HG03060 (cell line): ENCODE results near the gene TNIP2.
"Not testable (repeated sequence)": the region's sequence is repeated elsewhere in the genome, so short reads cannot be mapped to it uniquely, and the experiment has no call there.

Source experiments
- ATAC-seq: cut with Tn5 transposase; IDR thresholded peaks from one replicate; pipeline ENCODE4 v1.9.1; 2021; ENCODE audit warnings: low read depth, moderate number of reproducible peaks; ENCODE audit not compliant: unreplicated experiment

TNIP2 gene

DNA sequence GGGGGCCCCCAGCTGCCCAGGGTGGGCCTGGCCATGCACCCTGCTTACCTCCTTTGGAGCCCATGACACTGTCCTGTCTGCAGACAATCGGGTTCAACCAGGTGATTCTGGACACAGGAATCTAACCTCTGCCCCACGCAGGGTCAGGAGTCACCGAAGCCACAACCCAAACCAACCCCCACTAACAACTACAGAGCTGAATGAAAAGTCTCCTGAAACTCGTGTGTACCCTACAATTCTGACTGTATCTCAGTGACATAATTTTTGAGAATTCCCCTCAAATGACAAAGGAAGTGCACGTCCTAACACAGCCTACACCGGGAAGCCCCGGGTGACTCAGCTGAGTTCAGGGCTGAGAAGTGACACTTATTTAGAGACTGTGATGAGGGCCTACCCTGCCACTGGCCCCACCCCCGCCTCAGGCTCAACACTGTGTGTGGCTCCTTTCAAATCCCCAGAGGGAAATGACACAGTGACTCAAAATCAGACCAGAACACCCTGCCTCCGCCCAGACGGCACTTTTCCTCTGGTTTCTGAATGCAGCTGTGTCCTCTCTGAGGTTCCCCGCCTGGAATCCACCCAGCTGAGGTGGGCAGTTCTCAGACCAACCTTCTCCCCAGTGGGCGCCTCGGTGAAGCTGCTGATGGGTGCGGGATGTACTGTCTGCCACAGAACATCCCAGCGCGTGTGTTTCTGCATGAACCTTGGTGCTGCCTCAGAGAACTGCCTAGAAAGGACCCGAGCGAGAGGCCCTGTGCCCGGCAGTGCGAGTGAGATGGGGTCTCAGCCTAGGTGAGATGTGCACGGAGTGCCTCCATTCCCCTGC is 9.9 kb downstream of the TNIP2 start:
- ATAC-seq: peak; percentile 87

DNA sequence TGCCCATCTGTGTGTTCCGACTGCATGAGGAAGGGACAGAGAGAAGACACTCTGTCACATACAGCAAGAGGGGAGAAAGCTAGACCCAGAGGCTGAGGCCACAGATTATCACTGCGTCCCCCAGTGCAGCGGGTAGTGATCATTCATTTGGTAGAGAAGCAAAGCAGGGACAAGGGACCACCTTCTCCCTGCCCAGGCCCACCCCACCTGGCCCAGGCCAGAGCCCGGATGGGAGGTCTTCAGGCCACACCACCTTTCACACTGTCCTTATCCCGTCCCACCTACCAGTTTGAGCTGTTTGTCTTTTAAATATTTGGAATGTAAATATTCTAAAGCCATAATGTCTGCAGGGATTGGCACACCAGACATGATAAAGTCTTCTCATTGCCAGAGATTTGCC is 10.6 kb downstream of the TNIP2 start:
- ATAC-seq: no peak

DNA sequence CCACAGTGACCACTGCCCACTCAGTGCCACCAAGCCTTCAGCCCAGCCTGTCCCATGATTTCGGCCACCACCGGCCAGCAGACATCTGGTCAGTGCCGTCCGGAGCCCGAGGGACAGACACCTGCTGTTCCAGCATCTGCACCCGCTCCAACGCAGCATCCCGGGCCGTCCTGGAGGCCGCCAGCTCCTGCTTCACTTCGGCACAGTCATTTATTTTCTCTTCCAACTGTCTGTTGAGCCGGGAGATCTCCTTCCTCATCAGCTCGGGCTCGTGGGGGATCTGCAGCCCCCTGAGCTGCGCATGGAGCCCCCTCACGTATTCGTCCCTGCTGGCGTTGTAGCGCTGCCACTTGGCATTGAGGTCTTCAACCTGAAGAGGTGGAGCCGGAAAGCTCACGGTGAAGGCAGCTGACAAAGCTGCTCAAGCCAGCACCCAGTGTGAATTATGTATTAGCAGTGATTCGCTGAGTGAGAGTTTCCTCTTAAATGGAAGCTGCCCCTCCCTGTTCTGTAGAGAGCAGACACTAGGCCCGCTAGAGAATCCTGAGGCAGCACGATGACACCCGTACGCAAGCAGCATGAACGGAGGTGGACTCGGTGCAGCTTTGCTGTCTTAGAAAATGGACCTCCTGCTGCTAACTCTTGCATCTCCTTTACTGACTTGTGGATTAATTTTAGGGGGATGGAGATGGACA is 11.4 kb downstream of the TNIP2 start:
- ATAC-seq: no peak

DNA sequence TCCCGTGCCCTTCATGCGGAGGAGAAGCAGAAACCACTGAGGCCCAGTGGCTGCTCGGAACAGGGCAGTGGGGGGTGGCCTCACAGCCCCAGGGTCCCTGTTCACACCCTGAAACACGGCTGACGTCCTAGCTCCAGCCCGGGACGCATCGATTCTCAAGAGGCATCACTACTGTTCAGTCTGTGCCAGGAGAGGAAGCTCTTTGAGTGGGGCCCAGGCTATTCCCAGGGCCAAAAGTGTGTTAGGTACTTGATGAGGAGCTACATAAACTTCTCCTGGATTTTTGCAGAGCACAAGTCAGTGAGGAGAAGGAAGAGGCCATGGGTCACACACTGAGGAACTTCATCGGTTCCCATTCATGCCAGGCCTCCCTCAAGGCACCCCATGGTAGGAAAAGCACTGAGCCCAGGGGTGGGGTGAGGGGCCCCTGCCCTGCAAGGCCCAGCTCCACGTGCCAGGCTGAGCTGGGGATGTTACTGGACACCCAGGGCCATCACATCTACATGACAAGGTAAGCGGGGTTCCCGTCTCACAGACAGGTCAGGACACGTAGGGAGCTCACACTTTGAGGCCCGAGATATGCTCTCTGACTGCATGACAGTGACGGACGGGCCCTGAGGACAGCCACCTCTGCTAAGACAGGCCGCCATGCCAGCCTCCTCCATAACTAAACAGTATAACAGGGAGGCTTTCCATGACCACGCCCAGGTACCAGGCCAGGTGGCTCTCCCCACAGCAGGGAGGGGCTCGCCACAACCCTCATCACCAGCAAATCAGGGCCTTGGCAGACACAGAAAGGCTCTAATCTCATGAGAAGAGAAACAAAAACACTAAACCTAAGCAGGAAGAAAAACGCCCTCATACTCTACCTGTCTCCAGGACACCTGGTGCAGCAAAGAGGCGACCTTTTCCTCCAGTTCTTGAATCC is 12.4 kb downstream of the TNIP2 start:
- ATAC-seq: no peak

DNA sequence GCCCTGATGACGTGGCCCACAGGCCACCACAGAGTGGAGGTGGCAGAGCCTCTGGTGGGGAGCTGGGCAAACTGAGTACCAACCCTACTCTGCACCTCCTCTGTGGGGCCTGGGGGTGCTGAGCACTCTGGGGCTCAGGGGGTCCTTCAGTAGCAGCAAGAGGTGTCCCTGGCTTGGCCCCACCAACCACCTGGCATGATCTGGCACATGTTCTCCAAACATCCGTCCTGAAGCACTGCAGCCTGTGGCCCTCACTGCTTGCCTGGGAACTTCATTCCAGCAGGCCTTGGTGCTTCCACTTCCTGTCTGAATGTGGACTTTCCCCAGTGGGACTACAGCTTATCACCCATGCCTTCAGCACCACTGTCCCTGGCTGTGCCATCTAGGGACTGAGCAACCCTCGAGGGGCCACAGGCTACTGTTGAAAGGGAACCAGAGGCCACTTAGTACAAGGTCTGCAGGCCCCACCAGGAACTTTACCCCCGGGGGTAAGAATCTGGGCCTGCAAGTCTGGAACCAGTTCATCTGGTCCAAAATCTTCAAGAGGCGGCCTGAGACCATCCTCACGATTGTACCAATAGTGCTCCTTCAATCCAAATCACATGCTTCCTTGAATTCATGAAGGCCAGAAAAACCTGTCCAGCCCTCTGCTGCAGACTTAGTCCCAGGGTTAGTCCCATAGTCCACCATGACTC is 13.2 kb downstream of the TNIP2 start:
- no peak for ATAC-seq

DNA sequence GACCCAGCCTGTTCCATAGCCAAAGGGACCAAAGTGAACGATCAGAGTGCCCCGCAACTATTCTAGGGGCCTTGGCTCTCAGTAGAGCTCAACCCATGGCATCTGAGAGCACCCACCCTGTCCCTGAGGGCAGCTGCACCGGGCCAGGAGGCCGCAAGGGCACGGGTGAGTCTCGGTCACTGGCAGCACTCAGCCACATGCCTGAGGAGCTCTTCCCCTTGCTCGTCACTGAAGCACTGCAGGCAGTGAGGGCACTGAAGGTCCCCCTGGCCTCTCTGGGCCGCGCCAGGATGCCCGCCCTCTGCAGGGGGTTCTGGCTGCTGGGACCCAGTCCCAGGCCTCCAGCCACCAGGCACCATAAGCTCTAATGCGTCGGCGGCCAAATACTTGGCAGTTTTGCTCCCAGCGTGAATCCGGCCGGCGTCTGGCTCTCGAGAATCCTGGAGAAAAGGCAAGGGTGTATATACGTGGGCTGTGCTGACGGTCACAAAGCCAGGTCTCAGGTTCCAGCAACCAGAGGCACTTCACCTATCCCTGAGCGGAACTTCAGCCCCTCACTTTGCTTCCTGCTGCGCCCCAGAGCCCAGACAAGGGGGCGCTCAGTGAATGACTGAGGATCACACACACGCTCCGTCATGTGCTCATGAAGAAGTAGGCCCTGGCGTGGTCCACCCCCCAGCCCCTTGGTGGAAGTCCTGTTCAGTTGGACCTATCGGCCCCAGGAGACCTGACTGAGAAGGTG is 13.9 kb downstream of the TNIP2 start:
- ATAC-seq: no peak

DNA sequence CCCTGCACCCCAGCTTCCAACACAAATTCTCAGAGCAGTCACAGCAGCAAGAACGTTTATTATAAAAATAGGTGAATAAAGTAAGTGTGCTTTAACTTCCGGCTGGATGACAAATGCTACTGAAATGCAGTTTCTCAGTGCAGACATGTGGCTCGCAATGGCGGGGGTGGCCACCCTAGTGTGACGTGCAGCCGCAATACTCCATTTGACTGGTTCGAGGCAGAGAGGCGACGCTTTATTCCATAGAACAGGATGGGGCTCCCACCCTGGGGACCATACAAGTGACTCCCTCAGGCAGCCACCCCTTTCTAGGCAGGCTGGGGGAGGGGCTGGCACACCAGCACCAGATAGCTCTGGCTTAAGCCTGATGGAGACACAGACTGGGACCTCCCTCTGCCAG is 14.5 kb downstream of the TNIP2 start:
- no peak for ATAC-seq

DNA sequence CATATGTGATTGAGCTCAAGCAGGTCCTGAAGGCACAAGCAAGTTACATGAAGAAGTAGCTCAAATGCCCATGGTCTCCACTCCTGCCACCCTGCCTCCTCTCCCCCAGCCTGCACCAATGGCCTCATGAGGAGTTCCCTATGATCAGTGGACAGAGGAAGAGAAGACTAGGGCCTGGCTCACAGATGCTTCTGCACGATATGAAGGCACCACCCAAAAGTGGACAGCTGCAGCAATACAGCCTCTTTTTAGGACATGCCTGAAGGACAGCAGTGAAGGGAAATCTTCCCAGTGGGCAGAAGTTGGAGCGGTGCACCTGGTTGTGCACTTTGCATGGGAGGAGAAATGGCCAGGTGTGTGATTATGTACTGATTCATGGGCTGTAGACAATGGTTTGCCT is 17.8 kb downstream of the TNIP2 start:
- ATAC-seq: not testable (repeated sequence)

DNA sequence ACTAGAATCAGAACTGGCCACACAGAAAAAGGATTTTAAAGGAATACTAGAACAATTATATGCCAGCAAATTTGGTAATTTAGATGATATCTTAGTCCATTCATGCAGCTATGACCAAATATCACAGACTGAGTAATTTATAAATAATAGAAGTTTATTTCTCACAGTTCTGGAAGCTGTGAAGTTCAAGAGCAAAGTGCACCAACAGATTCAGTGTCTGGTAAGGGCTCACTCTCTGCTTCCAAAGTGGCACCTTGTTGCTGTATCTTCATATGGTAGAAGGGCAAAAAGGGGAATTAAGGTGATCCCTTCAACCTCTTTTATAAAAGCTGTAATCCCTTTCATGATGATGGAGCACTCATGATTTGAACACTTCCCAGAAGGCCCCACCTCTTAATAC is 20.3 kb downstream of the TNIP2 start:
- ATAC-seq: no peak

DNA sequence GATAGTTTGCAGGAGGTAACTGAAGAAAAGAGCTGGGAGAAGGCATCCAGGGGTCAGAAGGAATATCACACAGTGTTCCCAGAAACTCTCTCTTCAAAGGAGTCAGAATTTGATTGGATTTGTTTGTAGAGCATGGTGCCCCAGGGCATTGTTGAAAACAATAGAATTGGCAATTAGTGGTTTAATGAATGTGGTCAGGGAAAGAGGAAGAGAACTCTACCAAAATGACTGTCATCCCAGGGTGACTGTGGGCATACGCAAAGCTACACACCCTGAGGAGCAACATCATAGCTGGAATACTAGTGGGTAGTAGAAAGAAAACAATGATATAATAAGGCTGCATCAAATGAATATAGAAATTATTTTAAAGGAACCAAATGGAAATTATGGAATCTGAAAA is 21.5 kb downstream of the TNIP2 start:
- ATAC-seq: no peak

DNA sequence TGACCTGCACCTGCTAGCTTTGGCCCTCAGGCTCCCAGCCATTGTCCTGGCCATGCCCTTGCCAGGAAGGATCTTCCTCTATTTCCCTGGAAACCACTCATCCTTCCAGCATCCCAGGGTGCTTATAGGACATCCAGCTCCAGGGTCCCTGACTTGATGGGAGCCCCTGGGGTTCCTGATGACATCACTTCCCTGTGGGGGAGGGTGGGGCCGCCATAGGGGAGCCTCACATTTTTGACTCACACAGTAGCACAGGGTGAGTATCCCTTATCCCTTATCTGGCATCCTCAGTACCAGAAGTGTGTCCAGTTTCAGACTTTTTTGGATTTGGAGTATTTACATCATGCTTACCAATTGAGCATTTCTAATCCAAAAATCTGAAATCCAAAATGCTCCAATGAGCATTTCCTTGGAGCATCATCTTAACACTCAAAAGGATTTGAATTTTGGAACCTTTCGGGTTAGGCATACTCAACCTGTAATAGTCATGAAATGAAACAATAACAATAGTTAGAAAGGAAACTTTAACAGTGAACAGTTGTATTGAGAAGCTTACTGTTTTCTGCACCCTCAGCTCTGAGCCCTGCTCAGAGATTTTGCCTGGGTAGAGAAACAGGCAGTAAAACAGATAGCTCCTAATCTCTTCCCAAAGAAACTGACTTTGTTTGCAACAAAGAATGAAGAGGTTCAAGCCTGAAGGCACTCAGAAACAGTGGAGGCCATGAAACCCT is 22.1 kb downstream of the TNIP2 start:
- no peak for ATAC-seq

DNA sequence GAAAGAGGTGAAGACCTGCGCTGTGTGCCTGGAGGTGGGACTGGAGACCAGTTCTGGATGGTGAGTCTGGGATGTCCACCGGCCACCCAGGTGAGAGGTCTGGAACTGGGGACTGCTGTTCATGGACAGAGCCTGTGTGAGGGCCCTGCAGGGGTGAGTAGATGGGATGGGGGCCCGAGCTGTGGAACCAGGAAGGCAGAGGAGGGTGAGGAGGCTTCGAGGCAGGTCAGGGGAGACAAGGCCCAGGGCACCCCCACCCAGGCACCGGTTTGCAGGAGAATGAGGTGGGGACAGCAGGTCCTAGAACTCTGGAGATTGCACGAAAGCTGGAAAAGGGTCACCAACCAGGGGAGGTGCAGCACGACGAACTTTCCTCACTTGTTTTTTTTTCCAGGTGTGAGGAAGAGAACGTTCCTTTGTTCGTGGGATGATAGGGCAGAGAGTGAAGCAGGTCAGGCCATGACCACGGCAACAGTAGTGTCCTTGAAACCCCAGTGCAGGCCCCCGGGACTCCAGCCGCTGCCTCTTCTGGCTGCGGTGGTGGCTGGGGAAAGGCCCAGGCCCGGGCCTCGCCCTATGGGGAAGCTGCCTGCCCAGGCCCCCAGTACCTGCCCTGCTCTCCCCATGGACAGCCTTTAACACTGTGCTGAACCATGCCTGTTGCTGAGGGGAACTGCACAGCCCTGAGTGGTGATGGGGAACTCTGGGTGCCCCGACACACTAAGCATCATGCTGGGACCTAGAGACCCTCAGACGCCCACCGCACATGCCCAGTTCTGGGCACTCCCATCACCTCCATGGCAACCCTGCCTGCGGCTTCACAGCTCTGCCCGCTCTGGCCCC is 22.9 kb downstream of the TNIP2 start:
- no peak for ATAC-seq

DNA sequence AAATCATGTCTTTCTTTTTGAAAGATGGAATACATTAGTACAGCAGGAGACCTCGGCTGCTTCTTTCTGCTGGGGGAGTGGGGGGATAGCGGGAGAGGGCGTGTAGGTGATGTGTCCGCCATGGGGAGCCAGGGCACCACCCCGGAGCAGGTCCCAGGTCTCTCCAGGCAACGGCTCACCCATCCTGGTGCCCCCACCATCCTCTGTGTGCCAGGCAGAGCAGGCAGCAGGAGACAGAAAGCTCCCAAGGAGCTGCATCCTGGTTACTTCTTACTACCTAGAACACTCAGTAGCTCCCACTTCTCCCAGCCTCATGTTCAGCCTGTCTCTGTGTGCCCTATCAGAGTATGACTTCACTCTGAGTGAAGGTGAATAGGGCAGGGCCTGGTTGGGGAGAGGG is 23.6 kb downstream of the TNIP2 start:
- no peak for ATAC-seq

DNA sequence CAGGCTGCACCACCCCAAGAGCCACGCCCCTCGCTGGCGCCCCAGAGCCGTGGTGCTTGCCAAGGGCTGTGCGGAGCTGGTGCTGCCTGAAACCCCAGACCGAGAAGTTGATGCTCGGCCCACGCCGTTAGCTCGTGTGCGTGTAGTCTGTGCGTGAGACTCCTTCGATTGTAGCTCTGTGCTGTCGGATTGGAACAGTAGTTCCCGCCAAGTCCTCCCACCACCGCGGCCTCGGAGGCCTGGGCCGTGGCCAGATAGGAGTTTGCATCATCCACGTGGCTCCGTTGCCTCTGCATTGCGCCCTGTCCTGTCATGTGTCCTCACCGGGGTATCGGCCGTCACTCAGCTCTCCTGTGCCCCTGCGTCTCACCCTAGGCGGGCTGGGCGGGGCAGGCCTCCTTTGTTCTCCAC is 24.2 kb downstream of the TNIP2 start:
- no peak for ATAC-seq

DNA sequence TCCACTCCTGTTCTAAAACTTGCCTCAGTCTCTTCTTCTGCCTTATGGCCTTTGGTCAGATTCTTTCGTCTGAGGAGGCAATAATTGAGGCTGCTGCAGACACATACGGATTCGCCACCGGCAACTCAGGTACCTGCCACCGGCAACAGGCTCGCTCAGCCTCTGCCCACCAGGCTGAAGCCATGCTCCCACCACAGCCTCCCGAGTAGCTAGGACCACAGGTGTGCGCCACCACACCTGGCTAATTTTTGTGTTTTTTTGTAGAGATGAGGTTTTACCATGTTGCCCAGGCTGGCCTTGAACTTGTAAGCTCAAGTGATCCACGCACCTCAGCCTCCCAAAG is 26.6 kb downstream of the TNIP2 start:
- no peak for ATAC-seq

DNA sequence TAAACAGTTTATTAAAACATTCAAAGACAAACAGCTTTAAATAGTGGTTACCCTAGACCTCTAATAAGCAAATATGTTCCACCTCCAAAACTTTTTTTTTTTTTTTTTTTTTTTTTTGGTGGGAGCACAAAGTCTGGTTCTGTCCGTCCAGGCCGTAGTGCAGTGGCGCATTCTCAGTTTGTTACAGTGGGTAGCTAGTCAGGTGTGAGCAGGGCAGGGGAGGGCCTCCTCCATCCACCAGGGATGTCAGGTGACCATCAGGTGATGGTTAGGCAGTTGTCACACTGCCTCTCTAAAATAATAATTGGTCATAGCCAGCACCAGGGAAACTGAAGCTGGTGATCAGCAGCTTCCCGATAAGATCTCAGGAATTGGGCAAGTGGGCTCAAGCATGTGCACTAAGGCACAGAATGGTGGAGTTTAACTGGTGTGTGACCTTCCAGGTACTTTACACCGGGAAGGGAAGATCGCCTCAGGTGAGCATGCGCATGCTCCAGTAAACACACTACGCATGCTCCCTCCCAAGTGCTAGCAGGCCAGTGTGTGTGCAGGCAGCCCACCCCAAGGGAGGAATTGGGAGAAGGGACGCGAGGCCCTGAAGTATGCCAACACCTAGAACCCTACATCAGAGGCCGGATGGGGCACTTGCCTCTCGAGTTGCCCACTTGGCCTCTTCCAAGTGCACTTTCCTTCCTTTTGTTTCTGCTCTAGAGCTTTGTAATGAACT is 27.2 kb downstream of the TNIP2 start:
- ATAC-seq: no peak

DNA sequence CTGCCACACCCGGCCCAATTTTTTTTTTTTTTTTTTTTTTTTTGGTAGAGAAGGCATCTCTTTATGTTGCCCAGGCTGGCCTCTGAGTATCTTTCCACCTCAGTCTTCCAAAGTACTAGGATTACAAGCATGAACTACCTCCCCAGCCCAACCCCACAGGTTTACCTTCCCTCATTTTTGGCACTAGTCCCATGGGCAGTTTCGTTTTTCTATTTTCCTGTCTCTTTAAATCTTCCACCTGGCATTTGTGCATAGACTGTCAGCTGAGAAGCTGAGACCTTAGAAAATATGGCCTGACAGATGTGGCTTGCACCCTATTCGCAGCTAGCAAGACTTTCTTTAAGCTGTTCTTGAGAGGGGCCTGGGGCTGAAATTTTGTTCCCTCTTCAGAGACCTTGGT is 27.9 kb downstream of the TNIP2 start:
- ATAC-seq: no peak

DNA sequence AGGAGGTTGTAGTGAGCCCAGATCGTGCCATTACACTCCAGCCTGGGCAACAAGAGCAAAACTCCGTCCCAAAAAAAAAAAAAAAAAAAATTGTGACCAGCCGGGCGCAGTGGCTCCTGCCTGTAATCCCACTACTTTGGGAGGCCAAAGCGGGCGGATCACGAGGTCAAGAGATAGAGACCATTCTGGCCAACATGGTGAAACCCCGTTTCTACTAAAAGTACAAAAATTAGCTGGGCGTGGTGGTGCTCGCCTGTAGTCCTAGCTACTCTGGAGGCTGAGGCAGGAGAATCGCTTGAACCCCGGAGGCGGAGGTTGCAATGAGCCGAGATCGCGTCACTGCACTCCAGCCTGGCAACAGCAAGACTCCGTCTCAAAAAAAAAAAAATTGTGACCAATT is 29.3 kb downstream of the TNIP2 start:
- not testable (repeated sequence) for ATAC-seq
